Liver (tissue), 3 donors: Measurements from ENCODE around the gene NLGN1.

Experiments
- EGR1 ChIP-seq, 2 donors: IDR thresholded peaks; 2 replicates each; pipeline ENCODE4 v1.6.1; 2016 to 2018; ENCODE audit warnings: antibody characterized with exemption in 2 of 2, low read depth in 2 of 2
- FOXA1 ChIP-seq: IDR thresholded peaks from 2 replicates; pipeline ENCODE4 v1.6.1; 2016; ENCODE audit warnings: antibody characterized with exemption
- GABPA ChIP-seq, 2 donors: IDR thresholded peaks in 1 of 2; conservative IDR thresholded peaks in 1 of 2; 2 replicates each; pipeline ENCODE4 v1.6.1; 2016; ENCODE audit warnings: antibody characterized with exemption in 2 of 2, mild to moderate bottlenecking in 1 of 2, moderate library complexity in 1 of 2
- JUND ChIP-seq, 2 donors: IDR thresholded peaks; 2 replicates each; pipeline ENCODE4 v1.6.1; 2016; ENCODE audit warnings: antibody characterized with exemption in 2 of 2
- RAD21 ChIP-seq, 2 donors: IDR thresholded peaks; 2 replicates each; pipeline ENCODE4 v1.6.1; 2016; ENCODE audit warnings: antibody characterized with exemption in 2 of 2, mild to moderate bottlenecking in 2 of 2
- REST ChIP-seq: IDR thresholded peaks from 2 replicates; pipeline ENCODE4 v1.6.1; 2016; ENCODE audit warnings: antibody characterized with exemption, mild to moderate bottlenecking
- RXRA ChIP-seq, 2 donors: IDR thresholded peaks; 2 replicates each; pipeline ENCODE4 v1.6.1; 2017 to 2018; ENCODE audit warnings: antibody characterized with exemption in 2 of 2, mild to moderate bottlenecking in 1 of 2
- SP1 ChIP-seq: IDR thresholded peaks from 2 replicates; pipeline ENCODE4 v1.6.1; 2018; ENCODE audit warnings: antibody characterized with exemption, mild to moderate bottlenecking
- TAF1 ChIP-seq: conservative IDR thresholded peaks from 2 replicates; pipeline ENCODE4 v1.6.1; 2016; ENCODE audit warnings: antibody characterized with exemption, mild to moderate bottlenecking
- YY1 ChIP-seq: IDR thresholded peaks from 2 replicates; pipeline ENCODE4 v1.6.1; 2016; ENCODE audit warnings: antibody characterized with exemption, mild to moderate bottlenecking
- TF ChIP-seq, protein P1 (sequence below): fragments of 150-350 bp; IDR thresholded peaks from 2 replicates; pipeline ENCODE4 v1.5.1; 2017; ENCODE audit warnings: improper control_type of control experiment, low read depth, low read length; ENCODE audit not compliant: missing input control
- TF ChIP-seq, protein P2 (sequence below): IDR thresholded peaks from 2 replicates; pipeline ENCODE4 v1.6.1; 2016; ENCODE audit warnings: antibody characterized with exemption
- TF ChIP-seq, protein P3 (sequence below): IDR thresholded peaks from 2 replicates; pipeline ENCODE4 v1.6.1; 2016; ENCODE audit warnings: antibody characterized with exemption
- donor health status: healthy.
- donor health status: healthy.

- TF ChIP-seq, protein P1, sequence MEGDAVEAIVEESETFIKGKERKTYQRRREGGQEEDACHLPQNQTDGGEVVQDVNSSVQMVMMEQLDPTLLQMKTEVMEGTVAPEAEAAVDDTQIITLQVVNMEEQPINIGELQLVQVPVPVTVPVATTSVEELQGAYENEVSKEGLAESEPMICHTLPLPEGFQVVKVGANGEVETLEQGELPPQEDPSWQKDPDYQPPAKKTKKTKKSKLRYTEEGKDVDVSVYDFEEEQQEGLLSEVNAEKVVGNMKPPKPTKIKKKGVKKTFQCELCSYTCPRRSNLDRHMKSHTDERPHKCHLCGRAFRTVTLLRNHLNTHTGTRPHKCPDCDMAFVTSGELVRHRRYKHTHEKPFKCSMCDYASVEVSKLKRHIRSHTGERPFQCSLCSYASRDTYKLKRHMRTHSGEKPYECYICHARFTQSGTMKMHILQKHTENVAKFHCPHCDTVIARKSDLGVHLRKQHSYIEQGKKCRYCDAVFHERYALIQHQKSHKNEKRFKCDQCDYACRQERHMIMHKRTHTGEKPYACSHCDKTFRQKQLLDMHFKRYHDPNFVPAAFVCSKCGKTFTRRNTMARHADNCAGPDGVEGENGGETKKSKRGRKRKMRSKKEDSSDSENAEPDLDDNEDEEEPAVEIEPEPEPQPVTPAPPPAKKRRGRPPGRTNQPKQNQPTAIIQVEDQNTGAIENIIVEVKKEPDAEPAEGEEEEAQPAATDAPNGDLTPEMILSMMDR: no peak
- TF ChIP-seq RAD21 (IDR thresholded peaks at IDR 0.05): no peak
- no peak for TF ChIP-seq TAF1
- no peak for TF ChIP-seq JUND (IDR thresholded peaks at IDR 0.05)
- TF ChIP-seq RXRA (IDR thresholded peaks at IDR 0.05): no peak
- TF ChIP-seq FOXA1: no peak
- TF ChIP-seq, protein P2, sequence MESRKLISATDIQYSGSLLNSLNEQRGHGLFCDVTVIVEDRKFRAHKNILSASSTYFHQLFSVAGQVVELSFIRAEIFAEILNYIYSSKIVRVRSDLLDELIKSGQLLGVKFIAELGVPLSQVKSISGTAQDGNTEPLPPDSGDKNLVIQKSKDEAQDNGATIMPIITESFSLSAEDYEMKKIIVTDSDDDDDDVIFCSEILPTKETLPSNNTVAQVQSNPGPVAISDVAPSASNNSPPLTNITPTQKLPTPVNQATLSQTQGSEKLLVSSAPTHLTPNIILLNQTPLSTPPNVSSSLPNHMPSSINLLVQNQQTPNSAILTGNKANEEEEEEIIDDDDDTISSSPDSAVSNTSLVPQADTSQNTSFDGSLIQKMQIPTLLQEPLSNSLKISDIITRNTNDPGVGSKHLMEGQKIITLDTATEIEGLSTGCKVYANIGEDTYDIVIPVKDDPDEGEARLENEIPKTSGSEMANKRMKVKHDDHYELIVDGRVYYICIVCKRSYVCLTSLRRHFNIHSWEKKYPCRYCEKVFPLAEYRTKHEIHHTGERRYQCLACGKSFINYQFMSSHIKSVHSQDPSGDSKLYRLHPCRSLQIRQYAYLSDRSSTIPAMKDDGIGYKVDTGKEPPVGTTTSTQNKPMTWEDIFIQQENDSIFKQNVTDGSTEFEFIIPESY: no peak
- no peak for TF ChIP-seq REST
- TF ChIP-seq YY1: no peak
- TF ChIP-seq, protein P3, sequence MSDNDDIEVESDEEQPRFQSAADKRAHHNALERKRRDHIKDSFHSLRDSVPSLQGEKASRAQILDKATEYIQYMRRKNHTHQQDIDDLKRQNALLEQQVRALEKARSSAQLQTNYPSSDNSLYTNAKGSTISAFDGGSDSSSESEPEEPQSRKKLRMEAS: no peak
- no peak for TF ChIP-seq GABPA (IDR thresholded peaks at IDR 0.05 in 1 of 2, conservative IDR thresholded peaks at IDR 0.05 in 1 of 2)
- no peak for TF ChIP-seq EGR1 (IDR thresholded peaks at IDR 0.05; ENCODE audit: low read depth in 2 of 2)
- no peak for TF ChIP-seq SP1
These were observed 826.1 kb downstream of the NLGN1 start for GRCh38 chr3:174223626-174224025.
